KOPT-K1 (cell line): ENCODE data around the gene SSH2.
A peak's percentile ranks its signal among the peaks of the same experiment; 100 is the strongest.
"Not testable (repeated sequence)": the region's sequence is repeated elsewhere in the genome, so short reads cannot be mapped to it uniquely, and the experiment has no call there.

Experiments used
- H3K27ac ChIP-seq: fragments of 200-600 bp; sonication (generic); 2 replicates; pipeline ENCODE4 v1.5.1; 2016; ENCODE audit warnings: antibody characterized with exemption, mild to moderate bottlenecking, low read depth, low read length; ENCODE audit not compliant: poor library complexity, severe bottlenecking
- H3K36me3 ChIP-seq: fragments of 200-600 bp; sonication (generic); 2 replicates; pipeline ENCODE4 v1.5.1; 2017; ENCODE audit warnings: antibody characterized with exemption, mild to moderate bottlenecking, low read length, moderate library complexity; ENCODE audit not compliant: insufficient read depth
- H3K9me3 ChIP-seq: fragments of 200-600 bp; sonication (generic); 2 replicates; pipeline ENCODE4 v1.5.1; 2017; ENCODE audit warnings: antibody characterized with exemption, low read length, mild to moderate bottlenecking; ENCODE audit not compliant: insufficient read depth, poor library complexity, severe bottlenecking

SSH2 gene

GRCh38 chr17:29698019-29698777 lies 231.8 kb downstream of the SSH2 start:
- peaks cover 84% of the 10 kb centered on the region for H3K36me3 ChIP-seq
- H3K27ac ChIP-seq, result no peak overlapping the region
- H3K9me3 ChIP-seq, result no peaks in the 10 kb centered on the region

GRCh38 chr17:29697371-29697770 lies 232.7 kb downstream of the SSH2 start:
- H3K36me3 ChIP-seq, result peaks cover 83% of the 10 kb centered on the region
- no peak overlapping the region for H3K27ac ChIP-seq
- no peaks in the 10 kb centered on the region for H3K9me3 ChIP-seq

GRCh38 chr17:29694918-29695563 lies 235.0 kb downstream of the SSH2 start:
- no peak overlapping the region for H3K27ac ChIP-seq

GRCh38 chr17:29693751-29694150 lies 236.3 kb downstream of the SSH2 start:
- H3K27ac ChIP-seq, result no peak overlapping the region

More at GRCh38 chr17:29694918-29695563, 235.0 kb downstream of the SSH2 start:
- Histone ChIP-seq H3K36me3 (peaks cover 67% of the 10 kb centered on the region), H3K9me3 (no peaks in the 10 kb centered on the region)

GRCh38 chr17:29687596-29687995 lies 242.4 kb downstream of the SSH2 start:
- no peaks in the 10 kb centered on the region for H3K9me3 ChIP-seq
- peaks cover 62% of the 10 kb centered on the region for H3K36me3 ChIP-seq
- no peak overlapping the region for H3K27ac ChIP-seq

More at GRCh38 chr17:29693751-29694150, 236.3 kb downstream of the SSH2 start:
- H3K36me3 ChIP-seq, result peaks cover 68% of the 10 kb centered on the region
- H3K9me3 ChIP-seq, result no peaks in the 10 kb centered on the region

- peaks cover 62% of the 10 kb centered on the region for H3K36me3 ChIP-seq
- no peak overlapping the region for H3K27ac ChIP-seq
- H3K9me3 ChIP-seq, result no peaks in the 10 kb centered on the region
Observed at GRCh38 chr17:29686993-29687590, 242.9 kb downstream of the SSH2 start.

- Histone ChIP-seq H3K27ac (no peak overlapping the region), H3K9me3 (no peaks in the 10 kb centered on the region), H3K36me3 (peaks cover 66% of the 10 kb centered on the region)
Observed at GRCh38 chr17:29683481-29683880, 246.5 kb downstream of the SSH2 start.

- Histone ChIP-seq H3K36me3 (peaks cover 66% of the 10 kb centered on the region), H3K27ac (no peak overlapping the region), H3K9me3 (no peaks in the 10 kb centered on the region)
Observed at GRCh38 chr17:29682987-29683386, 247.0 kb downstream of the SSH2 start.

DNA sequence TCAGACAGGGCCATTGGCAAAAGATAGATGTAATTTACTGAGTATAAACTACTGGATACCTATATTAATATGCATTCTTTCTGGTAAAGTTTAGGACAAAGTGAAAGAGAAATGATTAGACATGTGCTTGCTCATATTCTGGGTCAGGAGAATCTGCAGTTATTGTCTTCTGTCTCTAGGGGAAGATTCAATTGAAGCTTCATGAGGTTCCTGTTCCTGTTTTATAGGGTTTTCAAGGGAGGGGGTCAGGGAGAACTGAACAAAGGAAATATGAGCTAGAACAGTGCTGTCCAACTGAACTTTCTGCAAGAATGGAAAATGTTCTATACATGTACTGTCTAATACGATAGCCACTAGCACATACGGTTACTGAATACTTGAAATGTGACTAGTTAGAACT lies 248.0 kb downstream of the SSH2 start:
- Histone ChIP-seq H3K9me3 (no peaks in the 10 kb centered on the region), H3K27ac (peak overlapping the region; percentile 35), H3K36me3 (peaks cover 67% of the 10 kb centered on the region)

DNA sequence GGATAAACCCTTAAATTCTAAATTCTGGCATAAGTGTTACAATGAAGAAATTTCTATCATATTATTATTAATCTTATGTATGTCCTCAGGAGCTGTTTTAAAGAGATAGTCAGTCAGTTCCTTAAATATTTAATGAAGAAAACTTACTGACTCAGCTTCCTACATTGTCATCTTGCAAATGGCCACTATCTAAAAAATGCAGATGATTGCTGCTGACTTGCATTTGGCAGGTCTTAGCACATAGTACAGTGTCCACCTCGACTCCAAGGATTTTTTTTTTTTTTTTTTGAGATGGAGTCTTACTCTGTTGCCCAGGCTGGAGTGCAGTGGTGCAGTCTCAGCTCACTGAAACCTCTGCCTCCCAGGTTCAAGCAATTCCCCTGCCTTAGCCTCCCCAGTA lies 252.2 kb downstream of the SSH2 start:
- Histone ChIP-seq H3K27ac (peak overlapping the region; percentile 43), H3K36me3 (peaks cover 62% of the 10 kb centered on the region), H3K9me3 (no peaks in the 10 kb centered on the region)

- Histone ChIP-seq H3K36me3 (peaks cover 63% of the 10 kb centered on the region), H3K9me3 (no peaks in the 10 kb centered on the region), H3K27ac (peak overlapping the region; percentile 43)
Observed at GRCh38 chr17:29677221-29677791, 252.7 kb downstream of the SSH2 start.

DNA sequence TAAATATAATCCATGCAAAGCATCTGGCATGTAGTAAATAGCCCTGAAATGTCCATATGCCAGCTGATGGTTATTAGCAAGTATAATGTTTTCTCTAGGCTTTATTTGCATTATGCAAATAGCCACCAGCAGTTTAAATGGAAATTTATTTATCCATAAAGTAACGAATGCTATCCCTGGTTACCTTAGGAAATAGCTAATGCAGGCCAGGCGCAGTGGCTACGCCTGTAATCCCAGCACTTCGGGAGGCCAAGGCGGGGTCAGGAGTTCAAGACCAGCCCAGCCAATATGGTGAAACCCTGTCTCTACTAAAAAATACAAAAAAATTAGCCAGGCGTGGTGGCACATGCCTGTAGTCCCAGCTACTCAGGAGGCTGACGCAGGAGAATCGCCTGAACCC lies 254.1 kb downstream of the SSH2 start:
- Histone ChIP-seq H3K27ac (peak overlapping the region; percentile 80), H3K36me3 (peaks cover 69% of the 10 kb centered on the region)

GRCh38 chr17:29674281-29674680 lies 255.7 kb downstream of the SSH2 start:
- peak overlapping the region; percentile 80 for H3K27ac ChIP-seq
- peaks cover 74% of the 10 kb centered on the region for H3K36me3 ChIP-seq
- H3K9me3 ChIP-seq, result no peaks in the 10 kb centered on the region

More for the DNA sequence above, 254.1 kb downstream of the SSH2 start:
- not testable (repeated sequence) for H3K9me3 ChIP-seq

- peaks cover 79% of the 10 kb centered on the region for H3K36me3 ChIP-seq
- no peaks in the 10 kb centered on the region for H3K9me3 ChIP-seq
- H3K27ac ChIP-seq, result no peak overlapping the region
Observed at GRCh38 chr17:29671661-29672060, 258.4 kb downstream of the SSH2 start.

- peaks cover 90% of the 10 kb centered on the region for H3K36me3 ChIP-seq
- no peaks in the 10 kb centered on the region for H3K9me3 ChIP-seq
- no peak overlapping the region for H3K27ac ChIP-seq
Observed at GRCh38 chr17:29669266-29669665, 260.8 kb downstream of the SSH2 start.
